ENCODE results near the gene PROC.

GRCh38 chr2:127397568-127398238, 20.5 kb upstream of the PROC start:
- TF ChIP-seq CTCF (IDR thresholded peaks at IDR 0.05) (no peak), POLR2A (IDR thresholded peaks at IDR 0.05) (no peak)

All from adrenal gland (tissue), 5 donors.